ENCODE measurements around the gene CGB8.

- no peak for TF ChIP-seq POLR2A (IDR thresholded peaks at IDR 0.05; ENCODE audit: extremely low read depth, insufficient read length)
- TF ChIP-seq CTCF (IDR thresholded peaks at IDR 0.05; ENCODE audit: low read depth, low read length), result no peak
- no peak for TF ChIP-seq MYC (IDR thresholded peaks at IDR 0.05; ENCODE audit: low read depth, low read length)
Observed at GRCh38 chr19:49080392-49080791, 31.5 kb upstream of the CGB8 start.
